Mononuclear cell (primary cell): ENCODE measurements around the gene ACMSD. TPM values are rescaled to one million over a fixed set of nuclear protein-coding genes. Genes with fewer than 3 reads are reported as not detected.
"Not testable (repeated sequence)": the region's sequence is repeated elsewhere in the genome, so short reads cannot be mapped to it uniquely, and the experiment has no call there.

Source experiments
- H3K27me3 ChIP-seq: 2 replicates; pipeline ENCODE4 v1.6.0; 2011; ENCODE audit warnings: low read length, control low read depth; ENCODE audit not compliant: insufficient read depth
- H3K4me1 ChIP-seq: 2 replicates; pipeline ENCODE4 v1.5.1; 2011; ENCODE audit warnings: mild to moderate bottlenecking, low read length, control low read depth; ENCODE audit not compliant: insufficient read depth
- H3K4me3 ChIP-seq: 2 replicates; pipeline ENCODE4 v1.5.1; 2011; ENCODE audit warnings: mild to moderate bottlenecking, low read length, moderate library complexity
- H3K9me3 ChIP-seq: 2 replicates; pipeline ENCODE4 v1.5.1; 2011; ENCODE audit warnings: low read depth, mild to moderate bottlenecking, control low read depth, low read length
- total RNA-seq: library from RNA; depleted of rRNA; stranded (reverse); fragments of >200 nt; gene quantifications from one replicate; pipeline ENCODE4 v1.2.3, GENCODE V29; 2012

Gene ACMSD
- not detected for total RNA-seq

- peaks cover 13% of the 10 kb centered on the region for H3K27me3 ChIP-seq
- H3K9me3 ChIP-seq: peaks cover 18% of the 10 kb centered on the region
- no peak within 1 kb of the TSS for H3K4me3 ChIP-seq
- no peaks in the 10 kb centered on the region for H3K4me1 ChIP-seq
These were observed at the start of gene ACMSD for GRCh38 chr2:134838143-134838620. TSS of gene ACMSD (plus strand) at chr2:134838616. CDS start at chr2:134838683, 67 bp downstream.

DNA sequence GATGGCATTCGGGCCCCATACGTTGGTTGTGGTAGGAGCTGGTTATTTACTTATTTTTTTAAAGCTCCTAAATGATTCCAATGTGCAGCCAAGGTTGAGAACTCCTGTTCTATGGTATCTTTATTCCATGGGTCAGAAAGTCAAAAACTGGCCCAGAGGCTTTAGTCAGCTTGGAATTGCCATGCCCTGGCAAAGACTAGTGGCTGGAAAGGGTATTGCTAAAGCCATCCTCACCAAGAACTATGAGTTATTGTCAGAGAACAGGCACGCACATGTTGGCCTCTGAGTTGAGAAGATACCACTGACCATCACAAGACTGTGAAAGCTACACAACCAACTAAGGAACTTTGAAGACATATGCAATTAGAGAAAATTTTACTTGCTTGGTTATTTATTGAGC is 47.9 kb upstream of the ACMSD start:
- Histone ChIP-seq H3K9me3 (no peaks in the 10 kb centered on the region), H3K4me1 (peaks cover 8% of the 10 kb centered on the region), H3K4me3 (no peak overlapping the region), H3K27me3 (no peaks in the 10 kb centered on the region)

DNA sequence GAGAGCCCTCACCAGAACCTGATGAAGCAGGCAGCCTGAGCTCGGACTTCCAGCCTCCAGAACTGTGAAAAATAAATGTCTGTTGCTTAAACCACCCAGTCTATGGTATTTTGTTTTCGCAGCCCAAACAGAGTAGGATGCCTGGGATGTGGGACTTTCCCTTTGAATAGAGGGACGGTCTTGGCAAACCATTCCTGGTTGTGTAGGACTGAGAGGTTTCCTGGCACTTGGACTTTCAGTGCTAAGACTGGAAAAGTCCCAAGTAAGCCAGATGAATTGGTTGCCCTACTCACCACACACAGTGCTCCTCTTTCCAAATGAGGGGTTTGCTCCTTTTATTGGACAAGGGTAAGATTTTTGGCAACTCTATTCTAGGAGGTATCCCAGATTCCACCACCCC is 46.8 kb upstream of the ACMSD start:
- Histone ChIP-seq H3K4me3 (no peak overlapping the region), H3K27me3 (no peaks in the 10 kb centered on the region), H3K9me3 (no peaks in the 10 kb centered on the region), H3K4me1 (no peaks in the 10 kb centered on the region)

DNA sequence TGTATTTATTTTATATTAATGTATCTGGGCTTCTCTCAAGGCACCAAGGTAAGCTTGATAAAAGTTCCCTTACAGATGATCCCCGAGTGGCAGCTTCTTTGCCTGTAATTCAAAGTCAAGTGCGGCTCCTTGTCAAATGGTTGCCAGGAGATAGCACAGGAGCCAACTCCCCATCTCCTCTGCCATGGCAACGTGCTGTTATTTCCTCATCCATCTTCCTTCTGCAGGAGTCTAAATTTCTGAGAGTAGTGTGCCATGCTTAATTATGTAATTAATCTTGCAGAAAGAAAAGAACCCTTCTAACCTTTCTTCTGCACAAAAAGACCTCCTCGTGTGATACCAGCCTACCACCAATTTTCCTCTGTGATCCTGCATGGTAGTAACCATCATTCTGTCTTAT is 46.2 kb upstream of the ACMSD start:
- H3K27me3 ChIP-seq: no peaks in the 10 kb centered on the region
- H3K4me1 ChIP-seq: no peaks in the 10 kb centered on the region
- H3K4me3 ChIP-seq: no peak overlapping the region
- H3K9me3 ChIP-seq: no peaks in the 10 kb centered on the region

GRCh38 chr2:134795765-134796164 is 42.7 kb upstream of the ACMSD start:
- Histone ChIP-seq H3K9me3 (no peaks in the 10 kb centered on the region), H3K27me3 (no peaks in the 10 kb centered on the region), H3K4me1 (no peaks in the 10 kb centered on the region), H3K4me3 (no peak overlapping the region)

- Histone ChIP-seq H3K27me3 (no peaks in the 10 kb centered on the region), H3K4me1 (no peaks in the 10 kb centered on the region), H3K4me3 (no peak overlapping the region), H3K9me3 (no peaks in the 10 kb centered on the region)
These were observed 42.0 kb upstream of the ACMSD start for GRCh38 chr2:134796373-134796772.

DNA sequence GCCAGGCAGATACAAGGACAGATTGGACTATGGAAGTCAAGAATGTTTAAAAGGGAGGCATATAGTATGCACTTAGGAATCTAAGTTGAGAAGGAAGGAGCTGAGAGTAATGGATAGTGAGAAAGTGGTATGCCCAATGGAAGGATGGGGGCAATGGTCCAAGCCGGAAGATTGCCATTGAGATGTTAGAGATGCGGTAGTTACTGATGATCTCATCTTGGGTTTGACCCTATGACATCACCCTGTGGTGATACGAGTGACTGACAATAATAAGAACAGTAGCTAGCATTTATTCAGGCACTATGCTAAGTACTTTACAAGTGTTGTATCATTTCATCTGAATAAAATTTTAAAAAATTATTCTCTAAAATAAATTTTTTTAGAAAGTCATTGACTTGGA is 38.5 kb upstream of the ACMSD start:
- no peak overlapping the region for H3K4me3 ChIP-seq
- no peaks in the 10 kb centered on the region for H3K9me3 ChIP-seq
- no peaks in the 10 kb centered on the region for H3K4me1 ChIP-seq
- H3K27me3 ChIP-seq: peaks cover 3% of the 10 kb centered on the region

GRCh38 chr2:134800341-134800740 is 38.1 kb upstream of the ACMSD start:
- Histone ChIP-seq H3K27me3 (peaks cover 3% of the 10 kb centered on the region), H3K4me1 (no peaks in the 10 kb centered on the region), H3K4me3 (no peak overlapping the region), H3K9me3 (no peaks in the 10 kb centered on the region)

DNA sequence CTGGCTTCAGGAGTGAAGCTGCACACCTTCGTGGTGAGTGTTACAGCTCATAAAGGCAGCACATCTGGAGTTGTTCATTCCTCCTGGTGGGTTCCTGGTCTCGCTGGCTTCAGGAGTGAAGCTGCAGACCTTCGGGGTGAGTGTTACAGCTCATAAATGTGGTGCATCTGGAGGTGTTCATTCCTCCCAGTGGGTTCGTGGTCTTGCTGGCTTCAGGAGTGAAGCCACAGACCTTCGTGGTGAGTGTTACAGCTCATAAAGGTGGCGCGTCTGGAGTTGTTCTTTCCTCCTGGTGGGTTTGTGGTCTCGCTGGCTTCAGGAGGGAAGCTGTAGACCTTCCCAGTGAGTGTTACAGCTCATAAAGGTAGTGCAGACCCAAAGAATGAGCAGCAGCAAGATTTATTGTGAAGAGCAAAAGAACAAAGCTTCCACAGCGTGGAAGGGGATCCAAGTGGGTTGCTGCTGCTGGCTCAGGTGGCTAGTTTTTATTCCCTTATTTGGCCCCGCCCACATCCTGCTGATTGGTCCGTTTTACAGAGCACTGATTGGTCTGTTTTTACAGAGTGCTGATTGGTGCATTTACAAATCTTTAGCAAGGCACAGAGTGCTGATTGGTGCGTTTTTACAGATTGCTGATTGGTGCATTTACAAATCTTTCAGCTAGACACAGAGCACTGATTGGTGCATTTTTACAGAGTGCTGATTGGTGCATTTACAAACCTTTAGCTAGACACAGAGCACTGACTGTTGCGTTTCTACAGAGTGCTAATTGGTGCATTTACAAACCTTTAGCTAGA is 34.6 kb upstream of the ACMSD start:
- H3K9me3 ChIP-seq, H3K27me3 ChIP-seq: not testable (repeated sequence)

DNA sequence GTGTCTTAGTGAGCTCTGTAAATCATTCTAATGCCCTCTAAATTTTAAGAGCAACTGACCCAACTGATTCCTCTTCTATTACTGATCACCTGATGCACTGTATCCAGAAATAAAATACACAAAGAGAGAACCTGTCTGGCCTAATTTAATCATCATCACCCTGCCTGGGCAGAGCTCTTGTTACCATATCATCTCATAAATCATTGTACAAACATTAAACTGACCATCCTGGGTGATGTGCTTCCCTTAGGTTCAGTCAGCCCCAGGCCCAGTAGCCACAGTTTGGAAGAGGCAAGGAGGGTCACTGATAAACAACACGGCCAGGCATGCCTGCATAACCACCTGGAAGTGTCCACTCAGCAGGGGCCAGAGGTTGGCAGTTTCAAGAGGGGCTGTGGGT is 22.7 kb upstream of the ACMSD start:
- Histone ChIP-seq H3K9me3 (no peaks in the 10 kb centered on the region), H3K4me3 (no peak overlapping the region), H3K4me1 (no peaks in the 10 kb centered on the region), H3K27me3 (no peaks in the 10 kb centered on the region)

More for the DNA sequence above, 34.6 kb upstream of the ACMSD start:
- not testable (repeated sequence) for H3K4me3 ChIP-seq, H3K4me1 ChIP-seq

GRCh38 chr2:134818321-134818720 is 20.1 kb upstream of the ACMSD start:
- Histone ChIP-seq H3K27me3 (no peaks in the 10 kb centered on the region), H3K4me1 (no peaks in the 10 kb centered on the region), H3K4me3 (no peak overlapping the region), H3K9me3 (no peaks in the 10 kb centered on the region)

GRCh38 chr2:134819334-134819733 is 19.1 kb upstream of the ACMSD start:
- Histone ChIP-seq H3K4me3 (no peak overlapping the region), H3K4me1 (no peaks in the 10 kb centered on the region), H3K9me3 (no peaks in the 10 kb centered on the region), H3K27me3 (no peaks in the 10 kb centered on the region)

DNA sequence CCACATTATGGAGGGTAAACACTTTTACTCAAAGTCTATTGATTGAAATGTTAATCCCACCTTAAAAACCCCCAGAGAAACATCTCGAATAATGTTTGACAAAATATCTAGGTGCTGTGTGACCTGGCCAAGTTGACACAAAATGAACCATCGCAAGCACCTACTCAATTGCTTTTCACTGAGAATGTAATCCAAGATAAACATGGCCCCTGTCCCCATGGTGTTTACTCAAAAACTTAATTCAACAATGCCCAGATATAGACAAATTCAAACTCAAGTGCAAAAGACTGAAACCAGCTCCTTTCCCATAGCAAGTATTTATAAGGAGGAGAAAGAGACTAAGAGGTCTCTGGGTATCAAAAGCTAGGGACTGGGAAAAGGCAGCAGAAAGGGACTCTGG is 15.0 kb upstream of the ACMSD start:
- Histone ChIP-seq H3K4me1 (no peaks in the 10 kb centered on the region), H3K4me3 (no peak overlapping the region), H3K9me3 (no peaks in the 10 kb centered on the region), H3K27me3 (no peaks in the 10 kb centered on the region)

DNA sequence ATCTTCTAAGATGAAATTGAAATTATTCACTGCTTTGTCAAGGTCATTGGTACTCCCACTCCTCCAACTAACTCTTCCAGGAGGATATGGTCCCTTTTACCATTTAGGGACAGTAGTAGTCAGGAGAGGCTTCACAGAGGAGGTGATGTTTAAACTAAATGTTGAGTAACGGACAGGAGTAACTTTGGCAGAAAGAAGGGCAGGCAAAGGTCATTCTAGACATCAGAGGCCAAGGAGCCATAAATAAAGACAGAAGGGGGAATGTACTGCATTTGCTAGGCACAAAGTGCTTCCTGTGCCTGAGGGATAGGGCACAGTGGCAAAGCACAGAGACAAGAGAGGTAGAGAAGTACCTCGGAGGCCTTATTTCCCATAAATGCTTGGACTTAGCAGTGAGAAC is 14.6 kb upstream of the ACMSD start:
- H3K4me1 ChIP-seq: no peaks in the 10 kb centered on the region
- no peak overlapping the region for H3K4me3 ChIP-seq
- H3K27me3 ChIP-seq: no peaks in the 10 kb centered on the region

DNA sequence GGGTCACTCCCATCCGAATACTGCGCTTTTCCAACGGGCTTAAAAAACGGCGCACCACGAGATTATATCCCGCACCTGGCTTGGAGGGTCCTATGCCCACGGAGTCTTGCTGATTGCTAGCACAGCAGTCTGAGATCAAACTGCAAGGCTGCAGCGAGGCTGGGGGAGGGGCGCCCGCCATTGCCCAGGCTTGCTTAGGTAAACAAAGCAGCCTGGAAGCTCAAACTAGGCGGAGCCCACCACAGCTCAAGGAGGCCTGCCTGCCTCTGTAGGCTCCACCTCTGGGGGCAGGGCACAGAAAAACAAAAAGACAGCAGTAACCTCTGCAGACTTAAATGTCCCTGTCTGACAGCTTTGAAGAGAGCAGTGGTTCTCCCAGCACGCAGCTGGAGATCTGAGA is 12.7 kb upstream of the ACMSD start:
- not testable (repeated sequence) for H3K9me3 ChIP-seq, H3K4me1 ChIP-seq, H3K27me3 ChIP-seq, H3K4me3 ChIP-seq

More for the DNA sequence above, 14.6 kb upstream of the ACMSD start:
- no peaks in the 10 kb centered on the region for H3K9me3 ChIP-seq

DNA sequence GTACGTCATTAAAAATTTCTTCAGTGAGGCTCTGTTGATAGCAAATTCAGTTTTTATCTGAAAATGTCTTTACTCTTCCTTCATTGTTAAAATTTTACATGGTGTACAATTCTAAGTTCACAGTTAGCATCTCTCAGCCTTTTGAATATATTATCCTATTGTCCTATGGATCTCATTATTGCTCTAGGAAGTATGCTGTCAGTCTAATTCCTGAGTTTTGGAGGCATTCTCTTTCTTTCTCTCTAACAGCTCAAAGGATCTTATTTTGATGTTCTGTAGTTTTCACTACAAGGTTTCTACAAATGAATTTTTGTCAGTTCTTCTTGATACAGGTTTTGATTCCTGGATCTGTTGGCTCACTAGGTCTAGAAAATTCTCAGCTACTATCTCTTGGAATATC is 2.9 kb upstream of the ACMSD start:
- no peak overlapping the region for H3K4me3 ChIP-seq
- H3K9me3 ChIP-seq: peaks cover 18% of the 10 kb centered on the region
- H3K27me3 ChIP-seq: peaks cover 13% of the 10 kb centered on the region
- no peaks in the 10 kb centered on the region for H3K4me1 ChIP-seq
